Psoas muscle (tissue), 8 donors: ENCODE results near the gene PTPRQ. TPM values are rescaled to one million over a fixed set of nuclear protein-coding genes. Genes with fewer than 3 reads are reported as not detected.
"Not testable (repeated sequence)": the region's sequence is repeated elsewhere in the genome, so short reads cannot be mapped to it uniquely, and the experiment has no call there.

ENCODE experiments used
- ATAC-seq, 4 donors: fragments of 200-7000 bp; cut with Tn5 transposase; one replicate each; pipeline ENCODE4 v1.9.1; 2020; ENCODE audit warnings: moderate library complexity in 3 of 4, mild to moderate bottlenecking in 2 of 4
- DNase-seq, 2 donors: peaks; one replicate each; pipeline ENCODE4 v3.0.0-alpha.2; 2020
- H3K27ac ChIP-seq: fragments of 200-600 bp; one replicate; pipeline ENCODE4 v1.8.0; 2022
- H3K27me3 ChIP-seq, 3 donors: fragments of 200-600 bp in 1 of 3; one replicate each; pipeline versions ENCODE4 v1.6.1 to v1.8.0; 2013 to 2022; ENCODE audit warnings: low read length in 2 of 3, mild to moderate bottlenecking in 2 of 3, moderate library complexity in 1 of 3; ENCODE audit not compliant: insufficient read depth in 3 of 3
- H3K36me3 ChIP-seq, 2 donors: fragments of 200-600 bp in 1 of 2; one replicate each; pipeline versions ENCODE4 v1.6.1 to v1.8.0; 2013 to 2022; ENCODE audit warnings: low read depth in 1 of 2, mild to moderate bottlenecking in 1 of 2, moderate library complexity in 1 of 2; ENCODE audit not compliant: insufficient read depth in 1 of 2
- H3K4me1 ChIP-seq: fragments of 200-600 bp; one replicate; pipeline ENCODE4 v1.8.0; 2022
- H3K4me3 ChIP-seq: fragments of 200-600 bp; one replicate; pipeline ENCODE4 v1.8.0; 2022; ENCODE audit warnings: mild to moderate bottlenecking
- H3K9me3 ChIP-seq: fragments of 200-600 bp; one replicate; pipeline ENCODE4 v1.8.0; 2022
- CTCF ChIP-seq: fragments of 200-600 bp; IDR thresholded peaks from one replicate; pipeline ENCODE4 v1.8.0; 2022; ENCODE audit warnings: antibody characterized with exemption
- WGBS, 3 donors: extraction: QIAGEN DNeasy Blood & Tissue Kit; methylation state at CpG; one replicate each; pipeline versions ENCODE4 v1.1.6 to v1.1.7; 2013; 5-methylcytosine and 5-hydroxymethylcytosine counted together
- intact Hi-C, 2 donors: fragments of 100-400 bp; cut with DNase I; formaldehyde crosslinking; loops; one replicate each; pipeline versions ENCODE4 v1.11.0 to v1.14.2; 2022
- polyA plus RNA-seq, 3 donors: library from polyadenylated mRNA; stranded (reverse); fragments of 200-250 nt; gene quantifications; one replicate each; pipeline ENCODE4 v1.2.3, GENCODE V29; 2013
- total RNA-seq, 4 donors: library from RNA; stranded (reverse); fragmentation: NEBNext Ultra II Directional in 2 of 4; extraction: Animal tissue kit (Norgen Biotek cat#: 25700) in 2 of 4; gene quantifications; one replicate each; pipeline versions ENCODE4 v1.2.1 to v1.2.4, GENCODE V29; 2021 to 2023
- donor health status: healthy with polysubstance abuse.
- donor health status: DM: no; HTN: no; CAD: no; lungs with moderate emphysema.
- donor health status: Bipolar disorder and iron deficiency.
- donor health status: healthy.
- donor health status: DM: yes; HTN: yes; CAD: no.
- donor health status: DM: no; HTN: no; CAD: no.
- donor health status: DM: no; HTN: no; CAD: no.
- donor health status: DM: yes; HTN: yes; CAD: no.

Gene PTPRQ
- total and polyA plus RNA-seq, 7 donors: 0.04 to 1.8 (median 0.91) TPM

- no peak overlapping the region for H3K27ac ChIP-seq
Measured at GRCh38 chr12:80442426-80443222, 1.4 kb upstream of the PTPRQ start.

GRCh38 chr12:80445083-80445793 is 1.2 kb downstream of the PTPRQ start:
- intact Hi-C loops: no loop called here
- Histone ChIP-seq H3K27me3 (no peaks in the 10 kb centered on the region), H3K27ac (no peak overlapping the region), H3K36me3 (no peaks in the 10 kb centered on the region), H3K9me3 (no peaks in the 10 kb centered on the region), H3K4me1 (no peaks in the 10 kb centered on the region), H3K4me3 (no peak overlapping the region)
- TF ChIP-seq CTCF: no peak
- 43 to 57% (median 48%) methylated on average over 5 of the region's 5 CpGs for WGBS, 3 donors
- ATAC-seq: no peak
- no peak for DNase-seq

More at GRCh38 chr12:80442426-80443222, 1.4 kb upstream of the PTPRQ start:
- DNase-seq (no peak), ATAC-seq (no peak)
- 78 to 87% (median 84%) methylated on average over 7 of the region's 7 CpGs for WGBS, 3 donors
- no peak for TF ChIP-seq CTCF
- Histone ChIP-seq H3K4me3 (no peak overlapping the region), H3K36me3 (no peaks in the 10 kb centered on the region), H3K27me3 (no peaks in the 10 kb centered on the region), H3K4me1 (no peaks in the 10 kb centered on the region), H3K9me3 (no peaks in the 10 kb centered on the region)
- intact Hi-C loops: no loop called here

- DNase-seq (no peak), ATAC-seq (no peak)
- Histone ChIP-seq H3K9me3 (no peaks in the 10 kb centered on the region), H3K27me3 (no peaks in the 10 kb centered on the region), H3K27ac (no peak overlapping the region), H3K36me3 (no peaks in the 10 kb centered on the region), H3K4me1 (no peaks in the 10 kb centered on the region), H3K4me3 (no peak overlapping the region)
- intact Hi-C loops: no loop called here
- TF ChIP-seq CTCF: no peak
- WGBS, 3 donors: 39 to 61% (median 61%) methylated on average over 1 of the region's 1 CpG
Measured at GRCh38 chr12:80456513-80456912, 12.5 kb downstream of the PTPRQ start.

DNA sequence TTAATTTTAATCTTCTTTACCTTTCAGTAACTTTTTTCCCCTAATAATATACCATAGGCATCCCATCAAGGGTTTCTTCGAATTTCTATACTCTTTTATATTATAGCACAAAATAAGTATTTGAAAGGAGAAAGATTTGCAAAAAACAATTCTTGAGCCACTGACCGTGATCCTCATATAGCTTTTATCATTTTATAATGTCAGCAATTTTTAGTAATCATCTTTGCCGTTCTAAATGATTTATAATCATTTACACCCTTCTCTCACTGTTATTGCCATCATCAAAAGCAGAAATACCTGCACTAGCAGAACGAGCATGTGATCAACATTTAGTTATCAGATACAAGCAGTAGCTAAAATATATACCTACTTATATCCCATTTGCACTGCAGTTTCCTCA is 16.9 kb downstream of the PTPRQ start:
- ATAC-seq (no peak), DNase-seq (no peak)
- Histone ChIP-seq H3K4me1 (no peaks in the 10 kb centered on the region), H3K36me3 (no peaks in the 10 kb centered on the region), H3K27me3 (no peaks in the 10 kb centered on the region), H3K4me3 (no peak overlapping the region), H3K27ac (no peak overlapping the region), H3K9me3 (no peaks in the 10 kb centered on the region)
- intact Hi-C loops: no loop called here
- WGBS, 3 donors: 77 to 93% (median 80%) methylated on average over 4 of the region's 4 CpGs
- TF ChIP-seq CTCF: no peak

DNA sequence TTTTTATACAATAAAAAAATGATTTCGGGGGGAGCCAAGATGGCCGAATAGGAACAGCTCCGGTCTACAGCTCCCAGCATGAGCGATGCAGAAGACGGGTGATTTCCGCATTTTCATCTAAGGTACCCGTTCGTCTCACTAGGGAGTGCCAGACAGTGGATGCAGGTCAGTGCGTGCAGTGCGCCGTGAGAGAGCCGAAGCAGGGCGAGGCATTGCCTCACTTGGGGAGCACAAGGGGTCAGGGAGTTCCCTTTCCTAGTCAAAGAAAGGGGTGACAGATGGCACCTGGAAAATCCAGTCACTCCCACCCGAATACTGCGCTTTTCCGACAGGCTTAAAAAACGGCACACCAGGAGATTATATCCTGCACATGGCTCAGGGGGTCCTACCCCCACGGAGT is 17.8 kb downstream of the PTPRQ start:
- H3K4me1 ChIP-seq, DNase-seq, H3K36me3 ChIP-seq, H3K27me3 ChIP-seq, H3K4me3 ChIP-seq, H3K9me3 ChIP-seq, ATAC-seq, intact Hi-C loops, H3K27ac ChIP-seq: not testable (repeated sequence)
- 85 to 90% (median 90%) methylated on average over 14 to 18 of the region's 18 CpGs for WGBS, 3 donors
